ENCODE measurements around the gene ALPL.
A peak's percentile ranks its signal among the peaks of the same experiment; 100 is the strongest.

- peak in 1 of 2 donors; percentile 31 for TF ChIP-seq CTCF (conservative IDR thresholded peaks at IDR 0.05 in 1 of 2, IDR thresholded peaks at IDR 0.05 in 1 of 2; ENCODE audit: extremely low read depth in 1 of 2, insufficient read depth in 1 of 2, low read depth in 1 of 2, low read length in 2 of 2)
- no peak for TF ChIP-seq EZH2 (IDR thresholded peaks at IDR 0.05; ENCODE audit: borderline replicate concordance, low read length)
Measured at GRCh38 chr1:21534674-21535378, 25.6 kb downstream of the ALPL start.

All from mammary epithelial cell (primary cell).